Thyroid gland (tissue), 4 donors: ENCODE data around the gene PRKD2. TPM values are rescaled to one million over a fixed set of nuclear protein-coding genes. Genes with fewer than 3 reads are reported as not detected.

Experiments used
- DNase-seq, 2 donors: peaks; one replicate each; pipeline ENCODE4 v3.0.0-alpha.2; 2019
- H3K27ac ChIP-seq, 3 donors: fragments of 200-600 bp; sonication (generic); 1 replicate in 2 of 3; 2 replicates in 1 of 3; pipeline ENCODE4 v1.5.1; 2016 to 2019; ENCODE audit warnings: mild to moderate bottlenecking in 1 of 3, moderate library complexity in 1 of 3
- H3K27me3 ChIP-seq: fragments of 200-600 bp; sonication (generic); one replicate; pipeline ENCODE4 v1.5.1; 2019
- H3K36me3 ChIP-seq, 2 donors: fragments of 200-600 bp; sonication (generic); one replicate each; pipeline ENCODE4 v1.5.1; 2016 to 2019
- H3K4me1 ChIP-seq, 2 donors: fragments of 200-600 bp; sonication (generic); one replicate each; pipeline ENCODE4 v1.5.1; 2017 to 2019
- H3K4me3 ChIP-seq, 3 donors: fragments of 200-600 bp; sonication (generic); replicated peaks in 1 of 3; 1 replicate in 2 of 3; 2 replicates in 1 of 3; pipeline ENCODE4 v1.5.1; 2016; ENCODE audit warnings: mild to moderate bottlenecking in 1 of 3
- H3K9me3 ChIP-seq: fragments of 200-600 bp; sonication (generic); one replicate; pipeline ENCODE4 v1.5.1; 2017
- CTCF ChIP-seq, 6 experiments: fragments of 200-600 bp in 3 of 6; fragments of 450-650 bp in 3 of 6; sonication (generic) in 3 of 6; IDR thresholded peaks; one replicate each; pipeline ENCODE4 v1.5.1; 2016 to 2019; ENCODE audit warnings: antibody characterized with exemption in 6 of 6, mild to moderate bottlenecking in 2 of 6, inconsistent platforms in 1 of 6, moderate library complexity in 1 of 6
- POLR2A ChIP-seq, 2 donors: fragments of 450-650 bp; IDR thresholded peaks; one replicate each; pipeline ENCODE4 v1.6.1; 2017; ENCODE audit warnings: antibody characterized with exemption in 2 of 2, mild to moderate bottlenecking in 2 of 2, moderate library complexity in 1 of 2
- WGBS, 2 donors: methylation state at CpG; one replicate each; pipeline ENCODE4 v1.1.5; 2017; 5-methylcytosine and 5-hydroxymethylcytosine counted together
- intact Hi-C: fragments of 100-400 bp; cut with DNase I; formaldehyde crosslinking; loops from one replicate; pipeline ENCODE4 v1.15.1; 2023
- total RNA-seq, 4 donors: library from RNA; depleted of rRNA; stranded (reverse); fragments of >200 nt; gene quantifications; one replicate each; pipeline ENCODE4 v1.2.3, GENCODE V29; 2016

The PRKD2 gene
- total RNA-seq, 4 donors from 2014 or later = 23.7 to 40.7 (median 32.7) TPM

GRCh38 chr19:46745521-46746280 lies 28.8 kb upstream of the PRKD2 start, which contains the start of gene FKRP:
Gene FKRP, plus strand, starts transcription at chr19:46746057. Its CDS starts 9,394 bp downstream, at chr19:46755451.
- DNase-seq = peak in 1 of 2 donors; percentile 25
- H3K27ac ChIP-seq = peak within 1 kb of the TSS; percentile 71 to 90 (median 85)
- intact Hi-C loops = loop anchor here (5.0 kb wide), 1 partner anchor 33 kb away; no protein-coding TSS in a partner anchor
- peak within 1 kb of the TSS; percentile 62 to 99 (median 66) for H3K4me3 ChIP-seq
- WGBS, 2 donors = 1% methylated on average over 18 to 27 of the region's 68 CpGs
- H3K36me3 ChIP-seq = no peaks in the 10 kb centered on the region
- no peak for TF ChIP-seq POLR2A (IDR thresholded peaks at IDR 0.05)
- no peak for TF ChIP-seq CTCF (IDR thresholded peaks at IDR 0.05)
- no peaks in the 10 kb centered on the region for H3K27me3 ChIP-seq
- peaks cover 9 to 35% of the 10 kb centered on the region in 2 donors for H3K4me1 ChIP-seq
- no peaks in the 10 kb centered on the region for H3K9me3 ChIP-seq

GRCh38 chr19:46745030-46745429 lies 28.1 kb upstream of the PRKD2 start:
- WGBS, 2 donors = 20 to 26% methylated on average over 8 of the region's 8 CpGs
- Histone ChIP-seq H3K4me1 (peaks cover 9 to 35% of the 10 kb centered on the region in 2 donors), H3K27ac (peak overlapping the region in 1 of 3 donors; percentile 81), H3K36me3 (no peaks in the 10 kb centered on the region), H3K9me3 (no peaks in the 10 kb centered on the region), H3K27me3 (no peaks in the 10 kb centered on the region), H3K4me3 (peak overlapping the region; percentile 29 to 99 (median 66))
- intact Hi-C loops = loop anchor here (5.0 kb wide), 1 partner anchor 33 kb away; no protein-coding TSS in a partner anchor
- TF ChIP-seq POLR2A (IDR thresholded peaks at IDR 0.05) (no peak), CTCF (IDR thresholded peaks at IDR 0.05) (no peak)
- no peak for DNase-seq

GRCh38 chr19:46744005-46744691 lies 27.2 kb upstream of the PRKD2 start:
- Histone ChIP-seq H3K27ac (no peak overlapping the region), H3K4me1 (peaks cover 9 to 35% of the 10 kb centered on the region in 2 donors), H3K27me3 (no peaks in the 10 kb centered on the region), H3K36me3 (no peaks in the 10 kb centered on the region), H3K9me3 (no peaks in the 10 kb centered on the region), H3K4me3 (no peak overlapping the region)
- TF ChIP-seq CTCF (IDR thresholded peaks at IDR 0.05) (no peak), POLR2A (IDR thresholded peaks at IDR 0.05) (no peak)
- WGBS, 2 donors = 93 to 95% methylated on average over 12 of the region's 12 CpGs
- intact Hi-C loops = no loop called here
- no peak for DNase-seq

GRCh38 chr19:46742926-46743480 lies 26.1 kb upstream of the PRKD2 start:
- peaks cover 0 to under 1% of the 10 kb centered on the region in 2 donors for H3K36me3 ChIP-seq
- H3K4me1 ChIP-seq = peaks cover 9 to 35% of the 10 kb centered on the region in 2 donors
- DNase-seq = no peak
- no peaks in the 10 kb centered on the region for H3K27me3 ChIP-seq
- intact Hi-C loops = no loop called here
- H3K27ac ChIP-seq = no peak overlapping the region
- TF ChIP-seq POLR2A (IDR thresholded peaks at IDR 0.05) (no peak), CTCF (IDR thresholded peaks at IDR 0.05) (no peak)
- WGBS, 2 donors = 82 to 84% methylated on average over 4 of the region's 4 CpGs
- H3K4me3 ChIP-seq = no peak overlapping the region
- H3K9me3 ChIP-seq = no peaks in the 10 kb centered on the region
